HepG2 (cell line): ENCODE measurements around the gene SLC25A38. TPM values are rescaled to one million over a fixed set of nuclear protein-coding genes. Genes with fewer than 3 reads are reported as not detected.

Experiments used
- ATAC-seq: fragments of 200-7000 bp; cut with Tn5 transposase; 3 replicates; pipeline ENCODE4 v1.9.1; 2020; ENCODE audit warnings: mild to moderate bottlenecking, moderate library complexity
- BruUV-seq: library from RNA; stranded (reverse); fragments of 400-500 nt; replicated peaks from 2 replicates; lab custom pipeline; 2021; lab: Mats Ljungman, UMichigan
- CTCF ChIA-PET: fragments of 300-600 bp; formaldehyde crosslinking; extraction: SDS; loops from one replicate; lab custom pipeline; 2021; ENCODE audit warnings: low total read pairs, inconsistent platforms, low intra/inter-chr PET ratio; lab: Yijun Ruan, JAX
- POLR2A ChIA-PET: fragments of 350-600 bp; sonication (Branson Sonifier 250); formaldehyde crosslinking; loops from one replicate; lab custom pipeline; 2020; ENCODE audit warnings: antibody characterized with exemption, inconsistent platforms; lab: Yijun Ruan, JAX
- DNase-seq: peaks from one replicate; pipeline ENCODE4 v3.0.0-alpha.2; 2015; ENCODE audit warnings: low spot score
- FAIRE-seq: peaks from 3 replicates; lab custom pipeline; 2011; peaks lifted over from hg19 to GRCh38; lab: Jason Lieb, UNC
- H2AFZ ChIP-seq: one replicate; pipeline ENCODE4 v1.6.1; 2011; ENCODE audit warnings: low read length, inconsistent platforms
- H3K27ac ChIP-seq: fragments of 300-600 bp; 3 replicates; pipeline ENCODE4 v1.8.0; 2011; ENCODE audit warnings: mixed run types, mild to moderate bottlenecking, mixed read lengths, low read length, inconsistent platforms; ENCODE audit not compliant: insufficient read depth; ENCODE audit errors: extremely low read length
- H3K27me3 ChIP-seq, 2 experiments: fragments of 200-600 bp in 1 of 2; 2 replicates in 1 of 2; 3 replicates in 1 of 2; pipeline versions ENCODE4 v1.6.0 to v1.8.0; 2011; ENCODE audit warnings: low read length in 2 of 2, mild to moderate bottlenecking in 2 of 2, moderate library complexity in 2 of 2, inconsistent platforms in 1 of 2; ENCODE audit not compliant: insufficient read depth in 2 of 2, control insufficient read depth in 1 of 2
- H3K36me3 ChIP-seq, 2 experiments: fragments of 200-600 bp in 1 of 2; replicated peaks in 1 of 2; 2 replicates in 1 of 2; 3 replicates in 1 of 2; pipeline versions ENCODE4 v1.5.1 to v1.8.0; 2011; ENCODE audit warnings: low read length in 2 of 2, inconsistent platforms in 1 of 2; ENCODE audit not compliant: insufficient read depth in 2 of 2, control insufficient read depth in 1 of 2
- H3K4me1 ChIP-seq: 2 replicates; pipeline ENCODE4 v1.5.1; 2012; ENCODE audit warnings: low read length, inconsistent platforms; ENCODE audit not compliant: insufficient read depth
- H3K4me2 ChIP-seq: 2 replicates; pipeline ENCODE4 v1.6.0; 2011; ENCODE audit warnings: low read depth, low read length, inconsistent platforms
- H3K4me3 ChIP-seq, 3 experiments: fragments of 200-600 bp in 1 of 3; sonication (generic), shearing (Covaris generic) in 1 of 3; replicated peaks in 1 of 3; 2 replicates each; pipeline ENCODE4 v1.5.1; 2011 to 2016; ENCODE audit warnings: low read length in 3 of 3, inconsistent platforms in 2 of 3, low read depth in 2 of 3, mild to moderate bottlenecking in 2 of 3, control low read depth in 1 of 3, mixed read lengths in 1 of 3; ENCODE audit not compliant: insufficient read depth in 1 of 3
- H3K79me2 ChIP-seq: one replicate; pipeline ENCODE4 v1.6.1; 2011; ENCODE audit warnings: low read length, inconsistent platforms; ENCODE audit not compliant: insufficient read depth
- H3K9ac ChIP-seq: 2 replicates; pipeline ENCODE4 v1.6.0; 2011; ENCODE audit warnings: mild to moderate bottlenecking, low read depth, low read length, inconsistent platforms; ENCODE audit not compliant: insufficient read depth
- H3K9me3 ChIP-seq: 2 replicates; pipeline ENCODE4 v1.5.1; 2012; ENCODE audit warnings: mild to moderate bottlenecking, low read length
- H4K20me1 ChIP-seq: 2 replicates; pipeline ENCODE4 v1.6.0; 2011; ENCODE audit warnings: inconsistent platforms, mild to moderate bottlenecking, low read length, moderate library complexity; ENCODE audit not compliant: insufficient read depth
- AGO2 ChIP-seq: fragments of 200-400 bp; formaldehyde crosslinking; optimal IDR thresholded peaks from 2 replicates; pipeline ENCODE3; 2017; ENCODE audit warnings: mild to moderate bottlenecking, low read depth, low read length, moderate library complexity
- ARID3A ChIP-seq: IDR thresholded peaks from 2 replicates; pipeline ENCODE4 v1.6.1; 2012; ENCODE audit warnings: low read depth, low read length, improper control_type of control experiment
- ATF5 ChIP-seq: sonication (generic); formaldehyde crosslinking; IDR thresholded peaks from 2 replicates; pipeline ENCODE4 v1.4.0; 2020; ENCODE audit warnings: mild to moderate bottlenecking, low read depth, missing genetic modification reagents
- BATF2 ChIP-seq: sonication (generic); formaldehyde crosslinking; IDR thresholded peaks from 2 replicates; pipeline ENCODE4 v1.8.0; 2022; ENCODE audit warnings: mild to moderate bottlenecking, missing genetic modification reagents, moderate library complexity
- CERS6 ChIP-seq: sonication (generic); formaldehyde crosslinking; IDR thresholded peaks from 2 replicates; pipeline ENCODE4 v1.5.0; 2020; ENCODE audit warnings: missing genetic modification reagents
- FOSL2 ChIP-seq: sonication (generic); formaldehyde crosslinking; IDR thresholded peaks from 2 replicates; pipeline ENCODE4 v1.4.0; 2020; ENCODE audit warnings: missing genetic modification reagents
- HIVEP1 ChIP-seq: sonication (generic); formaldehyde crosslinking; IDR thresholded peaks from 2 replicates; pipeline ENCODE4 v1.4.0; 2020; ENCODE audit warnings: mild to moderate bottlenecking, missing genetic modification reagents
- HNRNPK ChIP-seq: fragments of 200-400 bp; formaldehyde crosslinking; IDR thresholded peaks from 2 replicates; pipeline ENCODE4 v1.6.1; 2018; ENCODE audit warnings: low read length, low read depth, moderate library complexity, mild to moderate bottlenecking; ENCODE audit not compliant: poor library complexity, severe bottlenecking
- MTA3 ChIP-seq: sonication (generic); formaldehyde crosslinking; IDR thresholded peaks from 2 replicates; pipeline ENCODE4 v1.4.0; 2020; ENCODE audit warnings: missing genetic modification reagents
- RBM22 ChIP-seq: fragments of 200-400 bp; formaldehyde crosslinking; optimal IDR thresholded peaks from 2 replicates; pipeline ENCODE3; 2017; ENCODE audit warnings: mild to moderate bottlenecking, low read length, moderate library complexity
- SP4 ChIP-seq: sonication (generic); formaldehyde crosslinking; IDR thresholded peaks from 2 replicates; pipeline ENCODE4 v1.8.1; 2023; ENCODE audit warnings: mild to moderate bottlenecking, missing genetic modification reagents
- ZC3H4 ChIP-seq: sonication (generic); formaldehyde crosslinking; IDR thresholded peaks from 2 replicates; pipeline ENCODE4 v1.4.0; 2020; ENCODE audit warnings: missing genetic modification reagents, borderline replicate concordance
- ZKSCAN1 ChIP-seq: fragments of 150-350 bp; IDR thresholded peaks from 2 replicates; pipeline ENCODE4 v1.6.1; 2014; ENCODE audit warnings: low read length
- ZNF75D ChIP-seq: sonication (generic); formaldehyde crosslinking; IDR thresholded peaks from 2 replicates; pipeline ENCODE4 v1.8.1; 2023; ENCODE audit warnings: missing genetic modification reagents, mild to moderate bottlenecking, borderline replicate concordance
- WGBS: methylation state at CpG from one replicate; pipeline ENCODE4 v1.1.6; 2017; ENCODE audit warnings: low lambda C conversion rate; 5-methylcytosine and 5-hydroxymethylcytosine counted together
- in situ Hi-C: cut with HindIII; loops from 2 replicates; pipeline ENCODE4 v1.10.0; 2017; ENCODE audit warnings: low pct_unique_long_range_greater_than_20kb; ENCODE audit not compliant: extremely low pct_ligation_motif_present
- intact Hi-C: fragments of 100-400 bp; cut with micrococcal nuclease; formaldehyde crosslinking; loops from one replicate; pipeline ENCODE4 v1.10.0; 2022; ENCODE audit not compliant: unreplicated experiment
- polyA plus RNA-seq, 8 experiments: library from polyadenylated mRNA; depleted of rRNA in 3 of 8; stranded (reverse) in 7 of 8; unstranded in 1 of 8; fragments of >200 nt; fragmentation: Illumina TruSeq in 4 of 8; extraction: Trizol in 4 of 8; gene quantifications; 2 replicates each; pipeline versions ENCODE4 v1.2.1 to v1.2.3, GENCODE V29; 2011 to 2016; ENCODE audit warnings: low read depth in 4 of 8, missing spikeins in 1 of 8, mixed read lengths in 1 of 8; ENCODE audit not compliant: insufficient read depth in 1 of 8
- total RNA-seq, 5 experiments: library from RNA; depleted of rRNA; stranded (reverse); fragments of >200 nt; fragmentation: Illumina TruSeq; extraction: Trizol; gene quantifications; 2 replicates each; pipeline ENCODE4 v1.2.3, GENCODE V29; 2016; ENCODE audit warnings: low read depth in 1 of 5

The SLC25A38 gene
- total and polyA plus RNA-seq, 2 of the 13 experiments (the other 11 are each of a cell fraction or from before 2014, with no cell fraction given): 32.5 to 35.4 TPM

- in situ Hi-C loops: loop anchor here (10.0 kb wide), 1 partner anchor 201 kb away; no protein-coding TSS in a partner anchor
- H3K27me3 ChIP-seq: no peaks in the 10 kb centered on the region
- peaks cover 4 to 16% of the 10 kb centered on the region in 2 experiments; a peak in 4 of 5 replicates for H3K36me3 ChIP-seq
- TF ChIP-seq ZKSCAN1: 0 out of 2 replicates have a peak, but pooled peaks have one; percentile 52
- TF ChIP-seq ARID3A: no peak
- peak; percentile 30; the same call in 1 of the 2 replicates for TF ChIP-seq FOSL2
- TF ChIP-seq, all 625 proteins: peak for 2
- no peak for DNase-seq
- BruUV-seq: TSS peak; percentile 51
- ATAC-seq: no peak
- no peak for FAIRE-seq
- ChIA-PET CTCF (no interaction called here), POLR2A (interaction anchor here (0.6 kb wide), 1 partner anchor 17 kb away, joined by 3 read pairs; no protein-coding TSS in a partner anchor)
- WGBS: 75% methylated on average over 9 of the region's 9 CpGs
- Histone ChIP-seq H3K27ac (no peak overlapping the region), H2AFZ (no peak overlapping the region), H3K9me3 (no peaks in the 10 kb centered on the region), H3K4me2 (peak overlapping the region; percentile 84), H3K9ac (peak overlapping the region; percentile 73; the same call in 1 of the 2 replicates), H3K4me1 (peaks cover 43% of the 10 kb centered on the region), H3K4me3 (peak overlapping the region in 1 of 3 experiments; percentile 19; a peak in 2 of 6 replicates), H3K79me2 (peaks cover 52% of the 10 kb centered on the region), H4K20me1 (peaks cover 33% of the 10 kb centered on the region)
- intact Hi-C loops: loop anchor here (2.0 kb wide), 1 partner anchor 21 kb away; the partner anchor contains the start of gene RPSA
Observed at GRCh38 chr3:39385456-39386090, 2.4 kb downstream of the SLC25A38 start.

- Histone ChIP-seq H3K9me3 (no peaks in the 10 kb centered on the region), H3K27ac (no peak overlapping the region), H3K27me3 (no peaks in the 10 kb centered on the region), H3K4me1 (peaks cover 43% of the 10 kb centered on the region), H3K4me2 (no peak overlapping the region), H2AFZ (no peak overlapping the region), H3K9ac (no peak overlapping the region), H3K4me3 (no peak overlapping the region), H4K20me1 (peaks cover 33% of the 10 kb centered on the region), H3K36me3 (peaks cover 6 to 24% of the 10 kb centered on the region in 2 experiments; a peak in 4 of 5 replicates), H3K79me2 (peaks cover 52% of the 10 kb centered on the region)
- POLR2A ChIA-PET: no interaction called here
- BruUV-seq: no TSS peak
- CTCF ChIA-PET: no interaction called here
- intact Hi-C loops (no loop called here), in situ Hi-C loops (loop anchor here (10.0 kb wide), 1 partner anchor 202 kb away; no protein-coding TSS in a partner anchor)
- no peak for FAIRE-seq
- ATAC-seq: no peak
- no peak for DNase-seq
- WGBS: 63% methylated on average over 5 of the region's 5 CpGs
- TF ChIP-seq MTA3 (CRISPR knock-in tag): no peak
- no peak for TF ChIP-seq CERS6
- TF ChIP-seq BATF2: no peak
- TF ChIP-seq RBM22: no peak
- no peak for TF ChIP-seq HNRNPK
- no peak for TF ChIP-seq AGO2
- no peak for TF ChIP-seq ATF5 (CRISPR knock-in tag)
- no peak for TF ChIP-seq HIVEP1 (CRISPR knock-in tag)
- no peak for TF ChIP-seq SP4 (CRISPR knock-in tag)
- TF ChIP-seq ZC3H4: no peak
- TF ChIP-seq ZNF75D (CRISPR knock-in tag): no peak
Observed at GRCh38 chr3:39386318-39386717, 3.1 kb downstream of the SLC25A38 start.
